GM23338 (cell line): ENCODE measurements around the gene RIN3. TPM values are rescaled to one million over a fixed set of nuclear protein-coding genes. Genes with fewer than 3 reads are reported as not detected.

Source experiments
- ATAC-seq: fragments of 200-7000 bp; cut with Tn5 transposase; 3 replicates; pipeline ENCODE4 v1.9.1; 2020
- DNase-seq: peaks from one replicate; pipeline ENCODE4 v3.0.0-alpha.2; 2015; ENCODE audit warnings: low spot score
- H2AFZ ChIP-seq: fragments of 200-600 bp; sonication (generic); 2 replicates; pipeline ENCODE4 v1.8.0; 2016; ENCODE audit warnings: antibody characterized with exemption, mild to moderate bottlenecking, moderate library complexity
- H3F3A ChIP-seq: fragments of 200-600 bp; sonication (generic); replicated peaks from 2 replicates; pipeline ENCODE4 v1.8.0; 2017; ENCODE audit warnings: antibody characterized with exemption, mixed run types, low read depth
- H3K27ac ChIP-seq: fragments of 200-600 bp; sonication (generic); 2 replicates; pipeline ENCODE4 v1.6.1; 2016; ENCODE audit warnings: low read depth
- H3K27me3 ChIP-seq: fragments of 200-600 bp; sonication (generic); 2 replicates; pipeline ENCODE4 v1.8.0; 2016; ENCODE audit warnings: mild to moderate bottlenecking, mixed run types, moderate library complexity; ENCODE audit not compliant: insufficient read depth
- H3K36me3 ChIP-seq: fragments of 200-600 bp; sonication (generic); 2 replicates; pipeline ENCODE4 v1.8.0; 2016; ENCODE audit warnings: mild to moderate bottlenecking; ENCODE audit not compliant: insufficient read depth
- H3K4me1 ChIP-seq: fragments of 200-600 bp; sonication (generic); 2 replicates; pipeline ENCODE4 v1.8.0; 2016; ENCODE audit warnings: mild to moderate bottlenecking, moderate library complexity; ENCODE audit not compliant: insufficient read depth
- H3K4me2 ChIP-seq: fragments of 200-600 bp; sonication (generic); 2 replicates; pipeline ENCODE4 v1.7.1; 2017; ENCODE audit warnings: mixed run types
- H3K4me3 ChIP-seq: fragments of 200-600 bp; sonication (generic); 2 replicates; pipeline ENCODE4 v1.6.1; 2016; ENCODE audit warnings: mixed run types
- H3K79me2 ChIP-seq: fragments of 200-600 bp; sonication (generic); replicated peaks from 2 replicates; pipeline ENCODE4 v1.8.0; 2017; ENCODE audit warnings: mild to moderate bottlenecking; ENCODE audit not compliant: insufficient read depth
- H3K9me2 ChIP-seq: fragments of 200-600 bp; sonication (generic); 2 replicates; pipeline ENCODE4 v1.8.0; 2017; ENCODE audit not compliant: insufficient read depth
- H4K20me1 ChIP-seq: fragments of 200-600 bp; sonication (generic); replicated peaks from 2 replicates; pipeline ENCODE4 v1.8.0; 2017; ENCODE audit warnings: mild to moderate bottlenecking; ENCODE audit not compliant: insufficient read depth
- H3K27ac Mint-ChIP-seq: 2 replicates; pipeline ENCODE4 v1.8.0; 2020; ENCODE audit warnings: inconsistent platforms, mild to moderate bottlenecking, moderate library complexity, mixed read lengths
- H3K27me3 Mint-ChIP-seq: 3 replicates; pipeline ENCODE4 v1.8.0; 2022; ENCODE audit warnings: low read depth, mild to moderate bottlenecking, moderate library complexity, mixed read lengths, inconsistent platforms; ENCODE audit not compliant: insufficient read depth, poor library complexity
- H3K36me3 Mint-ChIP-seq: 3 replicates; pipeline ENCODE4 v1.8.0; 2021; ENCODE audit warnings: low read depth, mild to moderate bottlenecking, inconsistent platforms, moderate library complexity, mixed read lengths
- H3K4me1 Mint-ChIP-seq: 3 replicates; pipeline ENCODE4 v1.8.0; 2020; ENCODE audit warnings: mild to moderate bottlenecking, inconsistent platforms, mixed read lengths
- H3K4me3 Mint-ChIP-seq: 3 replicates; pipeline ENCODE4 v1.8.0; 2021; ENCODE audit warnings: moderate library complexity, mild to moderate bottlenecking, inconsistent platforms, mixed read lengths
- H3K9me3 Mint-ChIP-seq: 3 replicates; pipeline ENCODE4 v1.8.0; 2020; ENCODE audit warnings: moderate library complexity, mild to moderate bottlenecking, inconsistent platforms, mixed read lengths
- CREB1 ChIP-seq: fragments of 250-450 bp; sonication (Bioruptor Pico); IDR thresholded peaks from 2 replicates; pipeline ENCODE4 v1.5.0; 2020; ENCODE audit warnings: low read depth, mild to moderate bottlenecking, moderate library complexity
- EZH2phosphoT487 ChIP-seq: fragments of 200-600 bp; sonication (generic); IDR thresholded peaks from one replicate; pipeline ENCODE4 v1.8.1; 2018; ENCODE audit warnings: antibody characterized with exemption; ENCODE audit not compliant: unreplicated experiment
- JUNB ChIP-seq: IDR thresholded peaks from one replicate; pipeline ENCODE4 v1.6.1; 2016; ENCODE audit warnings: antibody characterized with exemption; ENCODE audit not compliant: unreplicated experiment
- NANOG ChIP-seq: IDR thresholded peaks from 2 replicates; pipeline ENCODE4 v1.6.1; 2016; ENCODE audit warnings: antibody characterized with exemption, borderline replicate concordance
- STAT1 ChIP-seq: IDR thresholded peaks from one replicate; pipeline ENCODE4 v1.6.1; 2016; ENCODE audit warnings: antibody characterized with exemption; ENCODE audit not compliant: unreplicated experiment
- polyA plus RNA-seq: library from polyadenylated mRNA; unstranded; fragments of >200 nt; fragmentation: Nextera tagmentation; extraction: Ambion mirVana; gene quantifications from 2 replicates; pipeline ENCODE4 v1.2.1, GENCODE V29; 2016
- total RNA-seq: library from RNA; depleted of rRNA; stranded (reverse); fragments of >200 nt; shearing (Covaris generic); gene quantifications from 2 replicates; pipeline ENCODE4 v1.2.3, GENCODE V29; 2014
- TF ChIP-seq, protein P1 (sequence below), 2 experiments: fragments of 200-600 bp in 1 of 2; sonication (generic) in 1 of 2; conservative IDR thresholded peaks; 2 replicates each; pipeline versions ENCODE4 v1.5.1 to v1.6.1; 2016 to 2017; ENCODE audit warnings: antibody characterized with exemption in 2 of 2, low read depth in 2 of 2, mild to moderate bottlenecking in 2 of 2, moderate library complexity in 1 of 2
- TF ChIP-seq, protein P2 (sequence below): IDR thresholded peaks from one replicate; pipeline ENCODE4 v1.6.1; 2018; ENCODE audit warnings: antibody characterized with exemption; ENCODE audit not compliant: unreplicated experiment

The RIN3 gene
- total and polyA plus RNA-seq, 2 experiments from 2014 or later, result 0.97 to 1.5 TPM

DNA sequence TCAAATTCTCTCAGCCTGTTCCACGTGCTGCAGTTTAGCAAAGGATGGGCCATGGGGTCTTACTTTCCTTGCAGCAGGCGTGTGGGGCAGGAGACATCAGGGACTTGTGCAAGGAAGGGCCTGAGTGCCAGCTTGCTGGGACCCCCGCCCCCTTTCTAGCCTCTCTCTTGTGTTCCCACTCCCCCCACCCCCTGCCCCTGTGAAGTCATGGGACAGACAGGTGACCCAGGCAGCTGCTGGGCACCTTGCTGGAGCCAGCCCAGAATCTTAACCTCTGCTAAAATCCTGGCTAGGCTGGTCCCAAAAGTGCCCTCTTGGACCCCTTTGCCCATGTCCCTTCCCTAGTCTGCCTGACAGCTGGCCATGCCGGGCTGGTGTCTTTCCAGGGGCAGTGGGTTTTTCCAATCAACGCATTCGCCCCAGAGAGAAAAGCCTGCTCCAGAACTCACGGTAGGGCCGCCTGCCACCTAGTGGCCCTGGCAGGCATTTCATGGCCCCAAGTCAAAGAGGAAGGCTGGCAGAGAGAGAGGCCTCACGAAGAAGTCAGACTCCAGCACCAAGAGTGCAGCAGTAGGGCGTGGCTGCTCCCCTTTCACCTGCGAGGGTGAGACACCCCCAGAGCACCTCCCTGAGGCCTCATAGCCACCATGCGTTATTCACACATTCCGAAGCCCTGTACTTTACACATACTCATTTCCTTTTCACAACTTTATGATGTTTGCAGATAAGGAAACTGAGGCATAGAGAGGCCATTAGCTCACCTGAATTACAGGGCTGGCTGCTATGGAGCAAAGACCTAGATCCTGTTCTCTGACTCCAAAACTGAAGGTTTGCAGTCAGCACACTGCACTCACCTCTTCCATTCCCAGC is 167.4 kb downstream of the RIN3 start:
- Histone ChIP-seq H3K9me2 (no peaks in the 10 kb centered on the region), H3K4me2 (no peak overlapping the region), H3K27ac (no peak overlapping the region), H3F3A (no peaks in the 10 kb centered on the region), H3K4me1 (no peaks in the 10 kb centered on the region), H4K20me1 (no peaks in the 10 kb centered on the region), H3K79me2 (no peaks in the 10 kb centered on the region), H2AFZ (no peak overlapping the region; the same call in 1 of the 2 replicates), H3K27me3 (no peaks in the 10 kb centered on the region), H3K36me3 (no peaks in the 10 kb centered on the region), H3K4me3 (no peak overlapping the region)
- TF ChIP-seq, protein P1, sequence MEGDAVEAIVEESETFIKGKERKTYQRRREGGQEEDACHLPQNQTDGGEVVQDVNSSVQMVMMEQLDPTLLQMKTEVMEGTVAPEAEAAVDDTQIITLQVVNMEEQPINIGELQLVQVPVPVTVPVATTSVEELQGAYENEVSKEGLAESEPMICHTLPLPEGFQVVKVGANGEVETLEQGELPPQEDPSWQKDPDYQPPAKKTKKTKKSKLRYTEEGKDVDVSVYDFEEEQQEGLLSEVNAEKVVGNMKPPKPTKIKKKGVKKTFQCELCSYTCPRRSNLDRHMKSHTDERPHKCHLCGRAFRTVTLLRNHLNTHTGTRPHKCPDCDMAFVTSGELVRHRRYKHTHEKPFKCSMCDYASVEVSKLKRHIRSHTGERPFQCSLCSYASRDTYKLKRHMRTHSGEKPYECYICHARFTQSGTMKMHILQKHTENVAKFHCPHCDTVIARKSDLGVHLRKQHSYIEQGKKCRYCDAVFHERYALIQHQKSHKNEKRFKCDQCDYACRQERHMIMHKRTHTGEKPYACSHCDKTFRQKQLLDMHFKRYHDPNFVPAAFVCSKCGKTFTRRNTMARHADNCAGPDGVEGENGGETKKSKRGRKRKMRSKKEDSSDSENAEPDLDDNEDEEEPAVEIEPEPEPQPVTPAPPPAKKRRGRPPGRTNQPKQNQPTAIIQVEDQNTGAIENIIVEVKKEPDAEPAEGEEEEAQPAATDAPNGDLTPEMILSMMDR (conservative IDR thresholded peaks at IDR 0.05; ENCODE audit: low read depth in 2 of 2), result peak; percentile 92
- TF ChIP-seq CREB1 (CRISPR knock-in tag), result no peak
- TF ChIP-seq NANOG, result no peak
- Mint-ChIP-seq H3K27me3 (peaks cover 4% of the 10 kb centered on the region), H3K4me3 (no peak overlapping the region), H3K4me1 (no peaks in the 10 kb centered on the region), H3K36me3 (no peaks in the 10 kb centered on the region), H3K27ac (no peak overlapping the region), H3K9me3 (no peaks in the 10 kb centered on the region; the same call in 2 of the 3 replicates)
- ATAC-seq (peak; percentile 83), DNase-seq (peak; percentile 84)

GRCh38 chr14:92683041-92683440 is 169.5 kb downstream of the RIN3 start:
- no peak overlapping the region for H3K27ac Mint-ChIP-seq
- H3K27me3 ChIP-seq, result peaks cover 10% of the 10 kb centered on the region
- peaks cover 12% of the 10 kb centered on the region for H3K27me3 Mint-ChIP-seq
- H3K4me1 Mint-ChIP-seq, result no peaks in the 10 kb centered on the region
- no peaks in the 10 kb centered on the region for H3K36me3 ChIP-seq
- H3K36me3 Mint-ChIP-seq, result no peaks in the 10 kb centered on the region
- no peaks in the 10 kb centered on the region for H3F3A ChIP-seq
- DNase-seq (no peak), ATAC-seq (no peak)
- no peak overlapping the region for H3K27ac ChIP-seq
- no peak overlapping the region for H2AFZ ChIP-seq
- H3K4me3 ChIP-seq, result no peak overlapping the region
- no peak overlapping the region for H3K4me2 ChIP-seq
- H3K9me2 ChIP-seq, result no peaks in the 10 kb centered on the region
- no peaks in the 10 kb centered on the region for H3K4me1 ChIP-seq
- no peak overlapping the region for H3K4me3 Mint-ChIP-seq
- H3K9me3 Mint-ChIP-seq, result no peaks in the 10 kb centered on the region; the same call in 2 of the 3 replicates
- H3K79me2 ChIP-seq, result no peaks in the 10 kb centered on the region
- no peaks in the 10 kb centered on the region for H4K20me1 ChIP-seq
- TF ChIP-seq, protein P1 (conservative IDR thresholded peaks at IDR 0.05; ENCODE audit: low read depth in 2 of 2), result no peak
- TF ChIP-seq EZH2phosphoT487, result no peak
- no peak for TF ChIP-seq STAT1
- TF ChIP-seq CREB1 (CRISPR knock-in tag), result no peak
- TF ChIP-seq, protein P2, sequence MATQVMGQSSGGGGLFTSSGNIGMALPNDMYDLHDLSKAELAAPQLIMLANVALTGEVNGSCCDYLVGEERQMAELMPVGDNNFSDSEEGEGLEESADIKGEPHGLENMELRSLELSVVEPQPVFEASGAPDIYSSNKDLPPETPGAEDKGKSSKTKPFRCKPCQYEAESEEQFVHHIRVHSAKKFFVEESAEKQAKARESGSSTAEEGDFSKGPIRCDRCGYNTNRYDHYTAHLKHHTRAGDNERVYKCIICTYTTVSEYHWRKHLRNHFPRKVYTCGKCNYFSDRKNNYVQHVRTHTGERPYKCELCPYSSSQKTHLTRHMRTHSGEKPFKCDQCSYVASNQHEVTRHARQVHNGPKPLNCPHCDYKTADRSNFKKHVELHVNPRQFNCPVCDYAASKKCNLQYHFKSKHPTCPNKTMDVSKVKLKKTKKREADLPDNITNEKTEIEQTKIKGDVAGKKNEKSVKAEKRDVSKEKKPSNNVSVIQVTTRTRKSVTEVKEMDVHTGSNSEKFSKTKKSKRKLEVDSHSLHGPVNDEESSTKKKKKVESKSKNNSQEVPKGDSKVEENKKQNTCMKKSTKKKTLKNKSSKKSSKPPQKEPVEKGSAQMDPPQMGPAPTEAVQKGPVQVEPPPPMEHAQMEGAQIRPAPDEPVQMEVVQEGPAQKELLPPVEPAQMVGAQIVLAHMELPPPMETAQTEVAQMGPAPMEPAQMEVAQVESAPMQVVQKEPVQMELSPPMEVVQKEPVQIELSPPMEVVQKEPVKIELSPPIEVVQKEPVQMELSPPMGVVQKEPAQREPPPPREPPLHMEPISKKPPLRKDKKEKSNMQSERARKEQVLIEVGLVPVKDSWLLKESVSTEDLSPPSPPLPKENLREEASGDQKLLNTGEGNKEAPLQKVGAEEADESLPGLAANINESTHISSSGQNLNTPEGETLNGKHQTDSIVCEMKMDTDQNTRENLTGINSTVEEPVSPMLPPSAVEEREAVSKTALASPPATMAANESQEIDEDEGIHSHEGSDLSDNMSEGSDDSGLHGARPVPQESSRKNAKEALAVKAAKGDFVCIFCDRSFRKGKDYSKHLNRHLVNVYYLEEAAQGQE, result no peak
- TF ChIP-seq JUNB, result no peak
- TF ChIP-seq NANOG, result no peak
